ENCODE data around the gene TYROBP.
"Not testable (repeated sequence)": the region's sequence is repeated elsewhere in the genome, so short reads cannot be mapped to it uniquely, and the experiment has no call there.

Gene TYROBP

DNA sequence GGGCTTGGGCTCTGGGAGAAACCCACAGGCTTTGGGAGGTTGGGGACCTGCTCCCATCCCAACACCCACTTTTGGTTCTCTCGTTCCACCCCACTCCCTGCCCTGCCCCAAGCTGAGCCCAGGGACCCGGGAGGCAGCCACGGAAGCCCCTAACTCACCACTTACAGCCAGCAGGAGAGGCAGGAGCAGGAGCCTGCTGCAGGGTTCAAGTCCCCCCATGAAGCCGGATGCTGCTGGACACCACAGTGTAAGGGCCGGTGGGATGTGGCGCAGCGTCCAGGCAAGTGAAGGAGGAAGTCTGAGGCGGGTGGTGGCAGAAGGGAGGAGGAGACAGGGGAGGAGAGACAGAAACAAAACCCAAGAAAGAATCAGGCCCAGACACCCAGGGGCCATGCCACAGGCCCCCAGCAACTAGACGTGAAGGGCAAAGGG lies at the start of gene TYROBP:
Gene TYROBP (minus strand): TSS at position 286 of the 432 bp plus-strand sequence. CDS start 67 bp downstream, at position 219.
- no peak for DNase-seq (ENCODE audit: low spot score)

DNA sequence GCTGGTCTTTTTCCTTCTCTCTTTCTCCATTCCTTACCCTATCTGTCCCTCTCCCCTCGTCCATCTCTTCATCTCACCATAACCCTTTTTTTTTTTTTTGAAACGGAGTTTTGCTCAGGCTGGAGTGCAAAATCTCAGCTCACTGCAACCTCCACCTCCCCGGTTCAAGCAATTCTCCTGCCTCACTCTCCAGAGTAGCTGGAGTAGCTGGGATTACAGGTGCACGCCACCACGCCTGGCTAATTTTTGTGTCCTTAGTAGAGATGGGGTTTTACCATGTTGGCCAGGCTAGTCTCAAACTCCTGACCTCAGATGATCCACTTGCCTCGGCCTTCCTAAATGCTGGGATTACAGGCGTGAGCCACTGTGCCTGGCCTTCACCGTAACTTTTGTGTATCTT lies 49.3 kb upstream of the TYROBP start:
- DNase-seq (ENCODE audit: low spot score) = not testable (repeated sequence)

DNA sequence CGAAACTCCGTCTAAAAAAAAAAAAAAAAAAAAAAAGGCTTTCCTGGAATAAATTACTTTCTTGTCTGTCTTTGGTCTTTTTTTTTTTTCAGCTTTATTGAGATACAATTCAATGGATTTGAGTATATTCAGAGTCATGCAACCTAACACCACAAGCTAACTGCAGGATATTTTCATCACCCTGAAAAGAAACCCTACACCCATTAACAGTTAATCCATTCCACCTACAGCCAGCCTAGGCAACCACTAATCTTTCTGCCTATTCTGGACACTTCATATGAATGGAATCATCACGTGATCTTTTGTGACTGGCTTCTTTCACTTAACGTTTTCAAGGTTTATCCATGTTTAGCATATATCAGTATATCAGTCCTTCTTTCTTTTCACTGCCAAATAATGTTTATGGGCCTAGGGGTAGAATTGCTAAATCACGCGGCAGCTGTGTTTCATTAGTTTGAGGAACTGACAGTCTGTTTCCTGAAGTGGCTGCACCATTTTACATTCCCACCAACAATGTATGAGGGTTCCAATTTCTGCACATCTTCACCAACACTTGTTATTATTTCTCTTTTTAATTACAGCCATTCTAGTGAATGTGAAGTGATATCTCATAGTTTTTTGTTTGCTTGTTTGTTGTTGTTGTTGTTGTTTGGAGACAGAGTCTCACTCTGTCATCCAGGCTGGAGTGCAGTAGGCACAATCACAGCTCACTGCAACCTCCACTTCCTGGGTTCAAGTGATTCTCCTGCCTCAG lies 48.0 kb upstream of the TYROBP start:
- DNase-seq (ENCODE audit: low spot score) = no peak

DNA sequence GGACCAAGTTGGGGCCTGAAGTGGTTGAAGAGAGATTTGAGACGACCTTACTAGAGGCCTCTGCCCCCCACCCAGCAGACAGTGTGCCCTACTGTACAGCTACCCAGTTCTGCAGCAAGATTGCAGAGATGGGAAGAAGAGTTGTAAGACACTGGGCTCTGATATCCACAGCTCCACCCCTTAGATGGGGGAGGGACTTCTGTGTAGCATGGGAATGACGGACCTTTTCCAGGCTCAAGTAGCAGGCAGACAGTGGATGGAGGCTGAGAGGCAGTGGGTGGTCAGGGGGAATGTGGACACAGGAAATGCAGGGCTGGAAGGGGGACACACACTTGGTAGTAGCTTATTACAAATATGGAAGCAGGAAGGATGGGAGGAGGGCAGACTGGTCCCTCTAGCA lies 41.0 kb upstream of the TYROBP start:
- DNase-seq (ENCODE audit: low spot score) = no peak

DNA sequence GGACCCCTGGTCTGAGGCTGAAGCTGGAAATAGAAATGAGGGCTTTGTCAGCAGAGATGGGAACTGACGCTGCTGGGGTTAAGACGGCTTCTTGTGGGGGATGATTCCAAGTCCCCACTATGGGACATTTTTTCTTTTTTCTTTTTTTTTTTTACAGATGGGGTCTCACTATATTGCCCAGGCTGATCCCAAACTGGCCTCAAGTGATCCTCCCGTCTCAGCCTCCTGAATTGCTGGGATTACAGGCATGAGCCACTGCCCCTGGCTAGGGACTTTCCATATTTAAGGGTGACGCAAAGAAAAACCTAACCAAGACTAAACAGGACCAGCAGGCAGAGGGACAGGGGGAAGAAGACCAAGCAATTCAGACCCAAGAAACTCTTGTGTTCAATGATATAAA lies 38.1 kb upstream of the TYROBP start:
- no peak for DNase-seq (ENCODE audit: low spot score)

DNA sequence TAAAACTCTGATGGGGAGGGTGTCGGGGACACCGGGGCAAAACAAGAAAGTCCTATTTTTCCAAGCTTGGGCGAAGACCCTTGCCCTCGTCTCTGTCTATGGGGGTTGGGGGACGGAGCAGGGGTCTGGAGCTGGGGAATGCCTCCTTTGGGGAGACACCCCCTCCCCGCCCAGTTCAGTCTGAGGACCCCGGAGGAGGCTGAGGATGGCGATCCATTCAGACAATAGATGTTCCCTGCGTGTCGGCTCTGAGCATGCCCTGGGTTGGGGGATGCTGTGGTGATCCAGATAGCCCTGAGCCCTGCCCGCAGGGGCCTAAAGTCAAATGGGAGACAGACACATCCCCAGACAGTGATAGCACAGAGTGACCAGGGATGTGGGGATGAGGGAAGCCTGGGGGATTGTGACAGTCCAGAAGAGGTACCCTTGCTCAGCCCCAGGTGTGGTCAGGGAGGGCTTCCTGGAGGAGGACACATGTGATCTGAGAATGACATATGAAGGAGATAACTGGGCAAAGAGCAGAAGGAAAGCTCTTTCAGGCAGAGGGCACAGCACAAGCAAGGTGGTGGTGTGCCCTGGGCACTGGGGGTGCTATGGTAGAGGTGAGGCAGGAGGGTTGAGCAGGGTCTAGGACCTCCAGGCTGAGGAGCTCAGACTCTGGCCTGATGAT lies 37.2 kb upstream of the TYROBP start:
- no peak for DNase-seq (ENCODE audit: low spot score)

DNA sequence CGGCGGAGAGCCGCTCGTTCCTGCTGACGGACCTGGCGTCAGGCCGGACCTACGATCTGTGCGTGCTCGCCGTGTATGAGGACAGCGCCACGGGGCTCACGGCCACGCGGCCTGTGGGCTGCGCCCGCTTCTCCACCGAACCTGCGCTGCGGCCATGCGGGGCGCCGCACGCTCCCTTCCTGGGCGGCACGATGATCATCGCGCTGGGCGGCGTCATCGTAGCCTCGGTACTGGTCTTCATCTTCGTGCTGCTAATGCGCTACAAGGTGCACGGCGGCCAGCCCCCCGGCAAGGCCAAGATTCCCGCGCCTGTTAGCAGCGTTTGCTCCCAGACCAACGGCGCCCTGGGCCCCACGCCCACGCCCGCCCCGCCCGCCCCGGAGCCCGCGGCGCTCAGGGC lies 36.5 kb upstream of the TYROBP start:
- DNase-seq (ENCODE audit: low spot score) = no peak

DNA sequence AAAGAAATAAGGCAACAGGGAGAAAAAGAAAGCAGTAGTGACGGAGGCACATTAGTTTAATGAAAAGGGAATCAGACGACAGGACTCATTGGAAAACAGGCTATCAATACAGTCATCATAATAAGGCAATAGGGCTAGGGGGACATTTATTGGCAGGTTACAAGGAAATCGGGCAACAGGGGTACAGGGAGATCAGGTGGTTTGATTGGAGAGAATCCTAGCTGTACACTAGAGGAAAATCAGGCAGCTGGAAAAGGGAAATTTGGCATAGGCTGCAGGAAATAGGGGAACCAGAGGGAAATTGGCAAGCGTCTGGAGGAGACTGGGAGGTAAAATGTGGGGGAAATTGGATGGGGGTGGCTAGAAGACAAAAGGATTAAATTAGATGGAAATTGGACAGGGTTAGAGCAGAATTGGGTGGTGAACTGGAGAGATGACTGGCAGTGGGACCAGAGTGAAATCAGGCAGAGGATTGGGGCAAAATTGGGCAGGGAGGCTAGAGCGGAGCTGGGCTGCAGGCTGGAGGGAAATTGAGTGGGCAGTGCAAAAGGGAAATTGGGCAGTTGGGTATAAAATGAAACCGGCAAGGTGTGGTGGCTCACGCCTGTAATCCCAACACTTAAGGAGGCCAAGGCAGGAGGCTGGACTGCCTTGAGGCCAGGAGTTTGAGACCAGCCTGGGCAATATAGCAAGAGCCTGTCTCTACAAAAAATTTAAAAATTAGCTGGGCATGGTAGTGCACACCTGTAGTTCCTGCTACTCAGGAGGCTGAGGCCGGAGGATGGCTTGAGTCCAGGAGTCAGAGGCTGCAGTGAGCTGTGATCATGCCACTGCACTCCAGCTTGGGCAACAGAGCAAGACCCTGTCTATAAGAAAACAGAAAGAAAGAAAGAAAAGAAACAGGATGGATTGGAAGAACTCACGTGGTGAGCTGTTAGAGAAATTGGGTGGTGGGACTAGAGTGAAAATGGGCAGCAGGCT lies 35.5 kb upstream of the TYROBP start:
- no peak for DNase-seq (ENCODE audit: low spot score)

DNA sequence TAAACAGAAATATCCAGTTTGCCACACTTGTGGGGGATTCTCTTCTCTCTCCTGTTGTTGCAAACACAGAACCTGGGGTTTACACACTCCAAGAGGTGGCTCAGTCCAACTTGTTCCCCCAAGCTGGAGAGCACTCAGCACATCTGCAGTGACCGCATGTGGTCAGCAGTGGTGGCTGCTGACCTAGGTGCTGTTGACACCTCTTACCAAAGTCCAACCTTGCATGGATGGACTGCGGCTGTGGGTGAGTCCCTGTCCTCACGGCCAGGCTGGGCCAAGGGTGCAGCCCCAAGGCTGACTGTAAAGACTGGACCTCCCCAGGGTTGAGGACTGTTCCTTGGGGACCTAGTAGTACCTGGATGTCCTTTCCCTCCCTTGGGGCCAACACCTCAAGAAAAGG lies 34.1 kb upstream of the TYROBP start:
- DNase-seq (ENCODE audit: low spot score) = no peak

DNA sequence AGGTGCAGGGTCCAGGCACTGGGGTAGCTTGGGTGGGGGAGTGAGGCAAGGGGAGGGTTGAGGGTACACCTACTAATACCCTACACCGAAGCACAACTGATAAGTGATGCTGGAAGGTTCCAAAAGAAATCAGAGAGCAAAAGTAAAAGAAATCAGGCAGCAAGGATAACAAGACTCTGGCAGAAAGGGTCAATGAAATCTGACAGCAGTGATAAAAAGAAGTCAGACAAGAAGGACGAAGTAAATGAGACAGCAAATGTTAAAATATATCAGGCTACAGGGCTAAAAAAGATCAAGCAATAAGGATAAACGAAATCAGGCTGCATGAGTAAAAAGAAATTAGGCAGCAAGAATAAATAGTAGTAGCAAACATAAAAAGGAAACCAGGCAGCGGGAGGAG lies 32.7 kb upstream of the TYROBP start:
- DNase-seq (ENCODE audit: low spot score) = no peak

DNA sequence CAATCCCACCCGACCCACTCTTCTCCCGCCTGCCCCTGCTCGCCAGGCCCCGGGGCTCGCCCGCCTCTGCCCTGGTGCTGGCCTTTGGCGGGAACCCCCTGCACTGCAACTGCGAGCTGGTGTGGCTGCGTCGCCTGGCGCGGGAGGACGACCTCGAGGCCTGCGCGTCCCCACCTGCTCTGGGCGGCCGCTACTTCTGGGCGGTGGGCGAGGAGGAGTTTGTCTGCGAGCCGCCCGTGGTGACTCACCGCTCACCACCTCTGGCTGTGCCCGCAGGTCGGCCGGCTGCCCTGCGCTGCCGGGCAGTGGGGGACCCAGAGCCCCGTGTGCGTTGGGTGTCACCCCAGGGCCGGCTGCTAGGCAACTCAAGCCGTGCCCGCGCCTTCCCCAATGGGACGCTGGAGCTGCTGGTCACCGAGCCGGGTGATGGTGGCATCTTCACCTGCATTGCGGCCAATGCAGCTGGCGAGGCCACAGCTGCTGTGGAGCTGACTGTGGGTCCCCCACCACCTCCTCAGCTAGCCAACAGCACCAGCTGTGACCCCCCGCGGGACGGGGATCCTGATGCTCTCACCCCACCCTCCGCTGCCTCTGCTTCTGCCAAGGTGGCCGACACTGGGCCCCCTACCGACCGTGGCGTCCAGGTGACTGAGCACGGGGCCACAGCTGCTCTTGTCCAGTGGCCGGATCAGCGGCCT lies 32.1 kb upstream of the TYROBP start:
- no peak for DNase-seq (ENCODE audit: low spot score)

DNA sequence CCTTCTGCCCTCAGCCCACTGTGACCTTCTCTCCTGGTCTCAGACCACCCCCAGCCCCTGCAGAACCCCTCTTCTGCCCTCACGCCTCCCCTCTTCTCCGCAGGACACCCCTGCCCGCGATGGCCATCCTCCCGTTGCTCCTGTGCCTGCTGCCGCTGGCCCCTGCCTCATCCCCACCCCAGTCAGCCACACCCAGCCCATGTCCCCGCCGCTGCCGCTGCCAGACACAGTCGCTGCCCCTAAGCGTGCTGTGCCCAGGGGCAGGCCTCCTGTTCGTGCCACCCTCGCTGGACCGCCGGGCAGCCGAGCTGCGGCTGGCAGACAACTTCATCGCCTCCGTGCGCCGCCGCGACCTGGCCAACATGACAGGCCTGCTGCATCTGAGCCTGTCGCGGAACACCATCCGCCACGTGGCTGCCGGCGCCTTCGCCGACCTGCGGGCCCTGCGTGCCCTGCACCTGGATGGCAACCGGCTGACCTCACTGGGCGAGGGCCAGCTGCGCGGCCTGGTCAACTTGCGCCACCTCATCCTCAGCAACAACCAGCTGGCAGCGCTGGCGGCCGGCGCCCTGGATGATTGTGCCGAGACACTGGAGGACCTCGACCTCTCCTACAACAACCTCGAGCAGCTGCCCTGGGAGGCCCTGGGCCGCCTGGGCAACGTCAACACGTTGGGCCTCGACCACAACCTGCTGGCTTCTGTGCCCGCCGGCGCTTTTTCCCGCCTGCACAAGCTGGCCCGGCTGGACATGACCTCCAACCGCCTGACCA lies 31.4 kb upstream of the TYROBP start:
- no peak for DNase-seq (ENCODE audit: low spot score)

DNA sequence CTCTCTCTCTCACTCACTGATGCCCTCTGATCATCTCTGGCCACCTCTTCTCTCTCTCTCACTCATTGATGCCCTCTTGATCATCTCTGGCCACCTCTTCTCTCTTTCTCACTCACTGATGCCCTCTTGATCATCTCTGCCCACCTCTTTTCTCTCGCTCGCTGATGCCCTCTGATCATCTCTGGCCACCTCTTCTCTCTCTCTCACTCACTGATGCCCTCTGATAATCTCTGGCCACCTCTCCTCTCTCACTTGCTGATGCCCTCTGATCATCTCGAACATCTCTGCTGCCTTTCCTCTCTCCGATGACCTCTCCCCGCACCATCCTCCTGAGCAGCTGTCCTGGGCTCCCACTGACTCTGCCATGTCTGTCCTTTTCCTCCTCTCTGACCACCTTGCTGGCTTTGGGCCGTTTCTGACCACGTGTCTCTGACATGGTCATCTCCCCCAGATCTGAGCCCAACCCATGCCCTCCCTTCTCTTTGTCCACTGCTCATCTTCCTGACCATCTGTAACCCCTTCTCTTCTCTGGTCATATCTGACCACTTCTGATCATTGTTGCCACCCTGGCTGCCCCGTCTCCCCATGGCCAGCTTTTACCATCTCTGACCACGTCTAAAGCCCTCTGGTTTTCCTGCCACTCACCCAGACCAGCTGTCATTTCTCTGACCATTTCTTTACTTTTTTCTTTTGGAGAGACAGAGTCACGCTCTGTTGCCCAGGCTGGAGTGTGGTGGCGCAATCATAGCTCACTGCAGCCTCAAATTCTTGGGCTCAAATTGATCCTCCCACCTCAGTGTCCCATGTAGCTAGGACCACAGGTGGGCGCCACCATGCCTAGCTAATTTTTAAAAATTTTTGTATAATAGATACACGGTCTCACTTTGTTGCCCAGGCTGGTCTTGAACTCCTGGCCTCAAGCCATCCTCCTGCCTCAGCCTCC lies 30.5 kb upstream of the TYROBP start:
- DNase-seq (ENCODE audit: low spot score) = no peak

DNA sequence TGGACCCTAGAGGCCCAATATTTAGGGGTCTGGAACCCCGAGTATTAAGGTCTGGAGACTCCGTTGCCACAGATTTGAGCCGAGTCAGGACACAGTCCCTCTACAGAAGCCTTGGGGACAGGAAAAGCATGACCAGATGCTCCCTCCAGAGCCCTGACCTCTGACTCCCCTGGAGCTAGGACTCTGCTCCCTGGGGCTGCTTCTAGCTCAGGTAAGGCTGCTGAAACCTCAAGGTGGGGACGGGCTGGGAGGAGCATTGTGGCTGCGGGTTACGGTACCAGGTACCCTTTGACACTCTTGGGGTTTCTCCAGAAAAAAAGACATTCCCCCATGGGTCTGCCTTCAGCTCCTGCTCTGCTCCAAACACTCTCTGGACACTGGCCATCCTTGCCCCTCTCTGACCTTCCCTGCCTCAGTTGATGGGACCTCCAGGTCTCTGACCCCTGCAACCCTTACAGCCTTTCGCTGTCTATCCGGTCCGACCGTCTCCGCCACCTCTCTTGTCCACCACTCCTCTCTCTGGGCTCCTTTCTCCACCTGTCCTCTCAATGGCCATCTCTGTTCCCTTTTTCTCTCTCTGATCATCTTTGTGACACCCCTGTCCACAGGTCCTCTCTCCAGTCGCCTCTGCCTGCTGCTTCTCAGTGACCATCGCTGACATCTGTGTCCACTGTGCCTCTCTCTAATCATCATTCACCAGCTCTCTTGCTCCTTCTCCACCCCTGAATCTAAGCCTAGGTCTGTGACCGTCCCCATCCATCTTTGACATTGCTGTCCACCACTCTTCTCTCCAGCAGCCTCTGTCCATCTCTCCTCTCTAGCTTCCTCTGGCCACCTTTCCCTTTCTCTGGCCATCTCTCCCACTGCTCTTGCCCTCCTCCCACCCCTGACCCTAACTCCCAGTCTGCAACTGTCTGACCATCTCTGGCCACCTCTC lies 29.5 kb upstream of the TYROBP start:
- DNase-seq (ENCODE audit: low spot score) = no peak

DNA sequence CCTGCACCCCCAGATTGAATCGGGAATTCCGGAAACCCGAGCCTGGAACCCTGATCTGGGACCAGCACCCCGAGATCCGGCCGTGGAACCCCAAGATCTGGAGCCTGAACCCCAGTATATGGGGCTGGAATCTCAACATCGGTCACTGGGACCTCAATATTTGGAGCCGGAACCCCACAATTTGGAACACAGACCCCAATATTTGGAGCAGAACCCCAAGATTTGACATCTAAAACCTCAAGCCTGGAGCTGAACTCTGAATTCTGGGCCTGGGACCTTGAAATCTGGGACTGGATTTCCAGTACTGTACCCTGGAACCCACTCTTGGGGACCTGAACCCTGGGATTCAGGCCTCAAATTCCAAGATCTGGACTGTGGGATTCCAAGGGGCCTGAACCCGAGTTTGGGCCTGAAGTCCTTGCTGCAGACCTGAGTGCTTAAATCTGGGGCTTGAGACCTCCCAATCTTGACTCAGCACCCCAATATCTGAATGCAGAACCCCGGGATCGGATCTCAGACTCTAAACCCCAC lies 28.7 kb upstream of the TYROBP start:
- DNase-seq (ENCODE audit: low spot score) = no peak

DNA sequence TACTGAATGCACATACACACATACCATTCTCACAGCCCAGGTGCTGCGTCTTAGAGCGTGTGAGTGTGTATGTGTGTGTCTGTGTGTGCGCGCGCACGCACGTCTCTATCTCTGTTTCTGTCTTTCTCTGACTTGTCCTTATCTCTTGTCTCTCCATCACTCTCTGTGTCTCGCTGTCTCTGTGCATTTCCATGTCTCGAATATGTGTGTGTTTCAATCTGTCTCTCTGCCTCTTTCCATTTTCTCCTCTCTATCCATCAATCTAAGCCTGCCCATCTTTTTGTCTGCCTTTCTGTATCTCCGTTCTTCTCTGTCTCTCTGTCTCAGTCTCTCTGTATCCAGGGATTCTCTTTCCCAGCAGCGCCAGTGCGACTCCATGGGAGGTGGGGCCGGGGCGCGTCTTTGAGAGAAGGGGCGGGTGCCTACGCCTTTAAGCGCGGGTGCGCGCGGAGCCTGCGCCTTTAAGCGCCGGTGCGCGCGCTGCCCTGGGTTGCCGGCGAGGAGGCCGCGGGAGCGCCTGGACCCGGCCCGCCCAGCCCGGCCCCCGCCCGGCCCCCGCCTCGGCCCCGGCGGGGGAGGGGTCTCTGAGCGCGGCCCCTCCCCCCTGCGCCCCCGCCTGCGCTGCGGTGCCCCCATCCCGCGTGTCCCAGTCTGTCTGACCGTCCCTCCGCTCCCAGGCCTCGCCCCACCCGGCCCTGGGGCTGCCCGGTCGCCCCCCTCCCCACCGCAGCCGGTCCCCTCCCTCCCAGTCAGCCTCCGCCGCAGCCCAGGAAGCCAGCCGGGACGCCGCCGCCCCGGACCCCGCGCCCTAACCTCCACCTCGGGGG lies 28.0 kb upstream of the TYROBP start, which contains the start of gene LRFN3:
Gene LRFN3 (plus strand): TSS at position 464 of the 827 bp plus-strand sequence. CDS start 3,052 bp downstream, outside the sequence.
- DNase-seq (ENCODE audit: low spot score) = peak; percentile 79

DNA sequence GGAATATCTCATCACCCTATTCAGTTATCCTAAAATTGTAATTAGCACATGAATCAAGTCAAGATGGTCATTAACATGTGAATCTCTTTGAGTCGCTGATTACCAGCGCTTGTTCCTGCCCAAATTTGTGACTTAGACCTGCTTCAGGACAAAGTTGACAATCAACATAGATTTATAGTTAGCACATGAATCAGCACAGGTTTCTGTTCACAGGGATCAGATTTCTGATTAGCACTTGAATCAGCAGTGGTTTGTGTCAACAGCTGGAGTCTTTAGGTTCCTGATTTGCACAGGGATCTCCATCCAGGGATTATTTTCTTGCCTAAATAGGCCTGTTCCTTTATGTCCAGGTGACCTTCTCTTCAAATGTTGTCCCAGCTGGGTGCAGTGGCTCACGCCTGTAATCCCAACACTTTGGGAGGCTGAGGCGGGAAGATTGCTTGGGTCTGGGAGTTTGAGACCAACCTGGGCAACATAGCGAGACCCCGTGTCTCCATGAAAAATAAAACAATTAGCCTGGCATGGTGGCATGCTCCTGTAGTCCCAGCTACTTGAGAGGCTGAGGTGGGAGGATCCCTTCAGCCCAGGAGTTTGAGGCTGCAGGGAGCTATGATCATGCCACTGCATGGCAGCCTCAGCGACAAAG lies 24.3 kb upstream of the TYROBP start:
- DNase-seq (ENCODE audit: low spot score) = no peak

Measured in putamen (tissue), 1 donor.